ENCODE measurements around the gene EFEMP2.
"Not testable (repeated sequence)": the region's sequence is repeated elsewhere in the genome, so short reads cannot be mapped to it uniquely, and the experiment has no call there.

EFEMP2 gene

GRCh38 chr11:65854161-65854592 is 18.4 kb downstream of the EFEMP2 start:
- no peak for TF ChIP-seq POLR2A (IDR thresholded peaks at IDR 0.05; ENCODE audit: low read depth, low read length)
- no peak for DNase-seq (ENCODE audit: insufficient read length, low spot score)
- FAIRE-seq = no peak

DNA sequence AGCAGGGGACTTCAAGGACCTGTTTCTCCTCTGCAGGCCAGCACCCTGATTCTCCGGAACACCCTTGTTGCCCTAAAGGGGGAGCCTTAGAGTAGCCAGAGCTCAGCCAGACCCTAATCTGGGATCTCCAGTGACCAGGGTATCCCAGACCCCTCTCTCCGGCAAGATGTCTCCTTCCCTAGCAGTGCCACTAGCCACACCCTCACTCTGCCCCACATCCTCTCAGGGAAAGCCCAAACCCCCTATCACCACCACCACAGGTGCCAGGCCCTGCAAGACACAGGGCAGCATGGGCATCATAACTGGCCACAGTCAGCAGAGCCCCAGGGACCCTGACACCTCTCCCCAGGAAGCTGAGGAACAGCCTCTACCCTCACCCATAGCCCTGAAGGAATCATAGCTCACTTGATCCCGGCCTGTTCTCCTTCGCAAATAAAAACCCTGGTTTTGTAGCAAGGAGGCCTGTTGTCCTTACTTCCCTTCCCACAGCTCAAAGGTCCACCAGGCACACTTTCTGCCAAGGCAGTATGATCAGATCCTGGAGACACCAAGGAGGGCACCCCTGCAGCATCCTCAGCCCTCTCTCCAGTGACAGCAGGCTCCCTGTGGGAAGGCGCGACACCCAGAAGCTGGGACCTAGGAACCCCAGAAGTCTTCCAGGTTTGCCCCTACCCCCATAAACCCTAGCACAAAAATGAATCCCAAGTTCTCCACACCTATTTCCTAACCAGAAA is 19.2 kb downstream of the EFEMP2 start:
- DNase-seq (ENCODE audit: insufficient read length, low spot score) (no peak), FAIRE-seq (no peak)
- TF ChIP-seq POLR2A (IDR thresholded peaks at IDR 0.05; ENCODE audit: low read depth, low read length) = no peak

DNA sequence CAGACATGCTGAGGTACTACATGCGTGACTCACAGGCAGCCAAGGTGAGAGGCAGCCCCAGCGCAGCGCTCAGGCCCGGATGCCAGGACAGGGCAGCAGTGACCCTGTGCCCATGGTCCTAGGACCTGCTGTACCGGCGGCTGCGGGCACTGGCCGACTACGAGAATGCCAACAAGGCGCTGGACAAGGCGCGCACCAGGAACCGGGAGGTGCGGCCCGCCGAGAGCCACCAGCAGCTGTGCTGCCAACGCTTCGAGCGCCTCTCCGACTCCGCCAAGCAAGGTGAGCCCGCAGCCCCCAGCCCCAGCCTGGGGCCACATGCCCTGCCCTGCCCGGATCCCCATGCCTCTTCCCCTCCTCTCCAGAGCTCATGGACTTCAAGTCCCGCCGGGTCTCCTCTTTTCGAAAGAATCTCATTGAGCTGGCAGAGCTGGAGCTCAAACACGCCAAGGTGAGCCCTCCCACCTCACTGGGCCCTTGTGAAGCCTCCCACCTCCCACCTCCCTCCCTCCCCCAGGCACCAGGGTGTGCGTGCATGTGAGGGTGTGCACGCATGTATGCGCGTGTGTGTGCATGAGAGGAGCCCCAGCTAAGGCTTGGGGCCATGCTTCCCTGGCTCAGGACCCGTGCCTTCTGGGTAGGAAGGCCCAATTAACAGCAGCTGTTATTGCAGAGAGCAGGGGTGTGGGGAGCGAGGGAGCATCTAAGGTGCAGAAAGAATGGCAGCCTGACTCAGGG is 19.9 kb downstream of the EFEMP2 start:
- no peak for FAIRE-seq
- DNase-seq (ENCODE audit: insufficient read length, low spot score) = no peak
- TF ChIP-seq POLR2A (IDR thresholded peaks at IDR 0.05; ENCODE audit: low read depth, low read length) = no peak

GRCh38 chr11:65851811-65852507 is 20.6 kb downstream of the EFEMP2 start:
- FAIRE-seq (no peak), DNase-seq (ENCODE audit: insufficient read length, low spot score) (no peak)
- TF ChIP-seq POLR2A (IDR thresholded peaks at IDR 0.05; ENCODE audit: low read depth, low read length) = no peak

GRCh38 chr11:65851083-65851579 is 21.5 kb downstream of the EFEMP2 start:
- FAIRE-seq = no peak
- no peak for TF ChIP-seq POLR2A (IDR thresholded peaks at IDR 0.05; ENCODE audit: low read depth, low read length)
- no peak for DNase-seq (ENCODE audit: insufficient read length, low spot score)

DNA sequence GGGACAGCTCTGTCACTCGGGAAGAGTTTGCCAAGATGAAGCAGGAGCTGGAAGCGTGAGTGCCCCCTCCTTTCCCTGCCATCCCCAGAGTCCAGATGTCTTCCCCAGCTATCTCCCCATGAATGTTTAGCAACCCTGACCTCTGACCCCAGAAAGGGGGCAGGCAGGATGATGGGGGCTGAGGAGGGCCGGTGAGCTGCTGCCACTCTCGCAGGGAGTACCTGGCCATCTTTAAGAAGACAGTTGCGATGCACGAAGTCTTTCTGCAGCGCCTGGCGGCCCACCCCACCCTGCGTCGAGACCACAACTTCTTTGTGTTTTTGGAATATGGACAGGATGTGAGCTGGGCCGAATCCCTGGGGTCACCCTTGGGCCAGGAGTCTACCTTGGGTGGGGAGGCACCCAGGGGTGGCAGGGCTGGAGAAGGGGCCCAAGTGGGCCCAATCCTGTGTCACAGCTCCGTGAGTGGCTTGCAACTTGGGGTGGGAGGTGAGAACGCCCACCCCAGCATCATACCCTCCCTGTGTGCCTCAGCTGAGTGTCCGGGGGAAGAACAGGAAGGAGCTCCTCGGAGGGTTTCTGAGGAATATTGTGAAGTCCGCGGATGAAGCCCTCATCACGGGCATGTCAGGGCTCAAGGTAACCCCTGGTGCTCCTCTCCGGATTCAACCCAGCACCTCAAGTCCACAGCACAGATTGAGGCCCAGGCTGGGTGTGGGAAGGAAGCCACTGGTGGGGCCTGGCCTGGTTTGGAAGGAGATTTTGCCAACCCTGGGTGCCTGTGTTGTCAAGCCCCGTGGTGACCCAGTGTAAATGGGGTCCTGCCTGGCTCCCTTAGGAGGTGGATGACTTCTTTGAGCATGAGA is 22.1 kb downstream of the EFEMP2 start:
- no peak for FAIRE-seq
- TF ChIP-seq POLR2A (IDR thresholded peaks at IDR 0.05; ENCODE audit: low read depth, low read length) = no peak

GRCh38 chr11:65849771-65850216 is 22.8 kb downstream of the EFEMP2 start:
- DNase-seq (ENCODE audit: insufficient read length, low spot score) = no peak
- no peak for FAIRE-seq
- TF ChIP-seq POLR2A (IDR thresholded peaks at IDR 0.05; ENCODE audit: low read depth, low read length) = no peak

More for the DNA sequence above, 22.1 kb downstream of the EFEMP2 start:
- DNase-seq (ENCODE audit: insufficient read length, low spot score) = no peak

GRCh38 chr11:65849366-65849765 is 23.2 kb downstream of the EFEMP2 start:
- FAIRE-seq (no peak), DNase-seq (ENCODE audit: insufficient read length, low spot score) (no peak)
- no peak for TF ChIP-seq POLR2A (IDR thresholded peaks at IDR 0.05; ENCODE audit: low read depth, low read length)

GRCh38 chr11:65848693-65849092 is 23.9 kb downstream of the EFEMP2 start:
- FAIRE-seq; DNase-seq (ENCODE audit: insufficient read length, low spot score): not testable (repeated sequence)

- FAIRE-seq (no peak), DNase-seq (ENCODE audit: insufficient read length, low spot score) (no peak)
- TF ChIP-seq POLR2A (IDR thresholded peaks at IDR 0.05; ENCODE audit: low read depth, low read length) = no peak
Measured at GRCh38 chr11:65847746-65848145, 24.9 kb downstream of the EFEMP2 start.

- DNase-seq (ENCODE audit: insufficient read length, low spot score) = no peak
- no peak for TF ChIP-seq POLR2A (IDR thresholded peaks at IDR 0.05; ENCODE audit: low read depth, low read length)
- no peak for FAIRE-seq
Measured at GRCh38 chr11:65844231-65844872, 28.2 kb downstream of the EFEMP2 start.

- TF ChIP-seq POLR2A (IDR thresholded peaks at IDR 0.05; ENCODE audit: low read depth, low read length) = no peak
- FAIRE-seq (no peak), DNase-seq (ENCODE audit: insufficient read length, low spot score) (no peak)
Measured at GRCh38 chr11:65843811-65844210, 28.8 kb downstream of the EFEMP2 start.

- FAIRE-seq = no peak
- TF ChIP-seq POLR2A (IDR thresholded peaks at IDR 0.05; ENCODE audit: low read depth, low read length) = no peak
- no peak for DNase-seq (ENCODE audit: insufficient read length, low spot score)
Measured at GRCh38 chr11:65842144-65842543, 30.5 kb downstream of the EFEMP2 start.

Measured in H54 (cell line).